ENCODE results near the gene CEP350.

The CEP350 gene

GRCh38 chr1:180070286-180070685, 115.7 kb downstream of the CEP350 start:
- DNase-seq: no peak

GRCh38 chr1:180071759-180072158, 117.1 kb downstream of the CEP350 start:
- DNase-seq: no peak

GRCh38 chr1:180080439-180080838, 125.8 kb downstream of the CEP350 start:
- DNase-seq: no peak

GRCh38 chr1:180081474-180081873, 126.9 kb downstream of the CEP350 start:
- no peak for DNase-seq

GRCh38 chr1:180083164-180083563, 128.6 kb downstream of the CEP350 start:
- no peak for DNase-seq

- DNase-seq: no peak
Measured at GRCh38 chr1:180084867-180085266, 130.3 kb downstream of the CEP350 start.

- DNase-seq: no peak
Measured at GRCh38 chr1:180085331-180085730, 130.7 kb downstream of the CEP350 start.

- no peak for DNase-seq
Measured at GRCh38 chr1:180092931-180093650, 138.5 kb downstream of the CEP350 start.

- no peak for DNase-seq
Measured at GRCh38 chr1:180094705-180095295, 140.2 kb downstream of the CEP350 start.

- DNase-seq: no peak
Measured at GRCh38 chr1:180096584-180097325, 142.1 kb downstream of the CEP350 start.

GRCh38 chr1:180097326-180097605, 142.7 kb downstream of the CEP350 start:
- DNase-seq: no peak

- DNase-seq: no peak
Measured at GRCh38 chr1:180101411-180101810, 146.8 kb downstream of the CEP350 start.

- no peak for DNase-seq
Measured at GRCh38 chr1:180103819-180104218, 149.2 kb downstream of the CEP350 start.

- DNase-seq: no peak
Measured at GRCh38 chr1:180112091-180112490, 157.5 kb downstream of the CEP350 start.

GRCh38 chr1:180112984-180113647, 158.5 kb downstream of the CEP350 start:
- no peak for DNase-seq

- no peak for DNase-seq
Measured at GRCh38 chr1:180114396-180114945, 159.9 kb downstream of the CEP350 start.

GRCh38 chr1:180116964-180117763, 162.6 kb downstream of the CEP350 start:
- no peak for DNase-seq

- DNase-seq: no peak
Measured at GRCh38 chr1:180117764-180118116, 163.1 kb downstream of the CEP350 start.

- no peak for DNase-seq
Measured at GRCh38 chr1:180119837-180120236, 165.2 kb downstream of the CEP350 start.

GRCh38 chr1:180123463-180123936, 168.9 kb downstream of the CEP350 start:
- DNase-seq: no peak

- no peak for DNase-seq
Measured at GRCh38 chr1:180130651-180131050, 176.0 kb downstream of the CEP350 start.

- DNase-seq: peak; percentile 75
Measured at GRCh38 chr1:180131510-180131909, 176.9 kb downstream of the CEP350 start.

GRCh38 chr1:180133193-180133592, 178.6 kb downstream of the CEP350 start:
- DNase-seq: no peak

All from CD4-positive, alpha-beta T cell treated with Interferon gamma for 1 hour (primary cell).